Measurements from ENCODE around the gene UGP2. TPM values are rescaled to one million over a fixed set of nuclear protein-coding genes. Genes with fewer than 3 reads are reported as not detected.
"Not testable (repeated sequence)": the region's sequence is repeated elsewhere in the genome, so short reads cannot be mapped to it uniquely, and the experiment has no call there.

UGP2 gene
- polyA plus RNA-seq, 4 donors = 73.8 to 156 (median 112) TPM

DNA sequence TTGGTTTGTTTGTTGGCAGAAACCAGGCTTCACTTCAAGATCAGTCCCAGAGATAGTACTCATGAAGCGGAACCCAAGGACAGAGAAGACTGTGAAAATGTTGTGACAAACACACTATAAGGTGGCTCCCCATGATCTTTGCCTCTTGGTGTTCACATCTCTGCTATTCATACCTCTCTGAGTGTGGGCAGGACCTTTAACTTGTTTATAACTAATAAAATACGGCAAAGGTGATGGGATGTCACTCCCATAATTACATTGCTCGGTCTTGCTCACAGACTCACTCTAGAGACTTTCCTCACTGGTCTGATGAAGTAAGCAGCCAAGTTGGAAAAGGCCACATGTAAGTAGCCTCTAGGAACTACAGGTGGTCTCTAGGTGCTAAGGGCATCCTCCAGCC is 30.6 kb upstream of the UGP2 start:
- Histone ChIP-seq H3K36me3 (ENCODE audit: control insufficient read depth in 3 of 3, insufficient read depth in 2 of 3, low read depth in 1 of 3, low read length in 3 of 3) (no peaks in the 10 kb centered on the region), H3K9me3 (ENCODE audit: control insufficient read depth in 2 of 2, insufficient read depth in 1 of 2, low read depth in 1 of 2, low read length in 1 of 2) (peaks cover 0 to 6% of the 10 kb centered on the region in 2 donors), H3K27ac (ENCODE audit: low read depth in 1 of 3, low read length in 2 of 3) (no peak overlapping the region), H3K4me1 (ENCODE audit: control insufficient read depth in 3 of 3, insufficient read depth in 2 of 3, low read depth in 1 of 3, low read length in 2 of 3) (no peaks in the 10 kb centered on the region), H3K27me3 (ENCODE audit: control insufficient read depth in 3 of 3, insufficient read depth in 3 of 3, low read length in 3 of 3) (no peaks in the 10 kb centered on the region), H3K4me3 (ENCODE audit: low read depth in 1 of 3, low read length in 3 of 3) (no peak overlapping the region)
- 83 to 85% (median 84%) methylated on average over 3 of the region's 3 CpGs for WGBS, 3 donors
- FAIRE-seq = no peak
- no peak for DNase-seq

DNA sequence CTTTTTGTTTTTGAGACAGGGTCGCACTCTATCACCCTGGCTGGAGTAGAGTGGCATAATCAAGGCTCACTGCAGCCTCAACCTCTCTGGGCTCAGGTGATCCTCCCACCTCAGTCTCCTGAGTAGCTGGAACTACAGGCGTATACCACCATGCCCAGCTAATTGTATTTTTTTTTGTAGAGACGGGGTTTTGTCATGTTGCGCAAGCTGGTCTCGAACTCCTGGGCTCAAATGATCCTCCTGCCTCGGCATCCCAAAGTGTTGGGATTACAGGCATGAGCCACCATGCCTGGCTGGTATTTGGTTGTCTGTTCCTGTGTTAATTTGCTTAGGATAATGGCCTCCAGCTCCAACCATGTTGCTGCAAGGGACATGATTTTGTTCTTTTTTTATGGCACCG is 29.8 kb upstream of the UGP2 start:
- not testable (repeated sequence) for FAIRE-seq; DNase-seq; H3K4me3 ChIP-seq (ENCODE audit: low read depth in 1 of 3, low read length in 3 of 3); H3K9me3 ChIP-seq (ENCODE audit: control insufficient read depth in 2 of 2, insufficient read depth in 1 of 2, low read depth in 1 of 2, low read length in 1 of 2); H3K36me3 ChIP-seq (ENCODE audit: control insufficient read depth in 3 of 3, insufficient read depth in 2 of 3, low read depth in 1 of 3, low read length in 3 of 3); H3K27me3 ChIP-seq (ENCODE audit: control insufficient read depth in 3 of 3, insufficient read depth in 3 of 3, low read length in 3 of 3); H3K4me1 ChIP-seq (ENCODE audit: control insufficient read depth in 3 of 3, insufficient read depth in 2 of 3, low read depth in 1 of 3, low read length in 2 of 3); H3K27ac ChIP-seq (ENCODE audit: low read depth in 1 of 3, low read length in 2 of 3)
- 95% methylated on average over 7 of the region's 7 CpGs for WGBS, 3 donors

GRCh38 chr2:63814114-63814513 is 27.6 kb upstream of the UGP2 start:
- no peak overlapping the region for H3K4me3 ChIP-seq (ENCODE audit: low read depth in 1 of 3, low read length in 3 of 3)
- FAIRE-seq = no peak
- H3K36me3 ChIP-seq (ENCODE audit: control insufficient read depth in 3 of 3, insufficient read depth in 2 of 3, low read depth in 1 of 3, low read length in 3 of 3) = no peaks in the 10 kb centered on the region
- no peaks in the 10 kb centered on the region for H3K27me3 ChIP-seq (ENCODE audit: control insufficient read depth in 3 of 3, insufficient read depth in 3 of 3, low read length in 3 of 3)
- no peak overlapping the region for H3K27ac ChIP-seq (ENCODE audit: low read depth in 1 of 3, low read length in 2 of 3)
- no peaks in the 10 kb centered on the region for H3K4me1 ChIP-seq (ENCODE audit: control insufficient read depth in 3 of 3, insufficient read depth in 2 of 3, low read depth in 1 of 3, low read length in 2 of 3)
- no peak for DNase-seq
- no peaks in the 10 kb centered on the region for H3K9me3 ChIP-seq (ENCODE audit: control insufficient read depth in 2 of 2, insufficient read depth in 1 of 2, low read depth in 1 of 2, low read length in 1 of 2)
- 68 to 72% (median 69%) methylated on average over 1 of the region's 1 CpG for WGBS, 3 donors

DNA sequence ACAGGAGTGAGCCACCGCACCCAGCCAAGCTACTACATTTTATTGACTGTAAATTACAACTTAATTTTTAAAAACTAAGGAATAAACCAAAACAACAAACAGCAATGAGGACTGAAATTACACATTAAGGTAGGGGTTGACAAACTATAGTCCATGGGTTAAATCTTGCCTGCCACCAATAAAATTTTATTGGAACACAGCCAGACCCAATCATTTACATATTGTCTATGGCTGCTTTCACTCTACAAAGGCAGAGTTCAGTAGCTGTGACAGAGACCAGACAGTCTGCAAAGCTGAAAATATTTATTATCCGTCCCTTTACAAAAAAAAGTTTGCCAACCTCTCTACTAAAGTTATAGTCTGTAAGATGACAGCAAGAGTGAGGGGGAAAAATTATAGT is 24.3 kb upstream of the UGP2 start:
- Histone ChIP-seq H3K4me3 (ENCODE audit: low read depth in 1 of 3, low read length in 3 of 3) (no peak overlapping the region), H3K27ac (ENCODE audit: low read depth in 1 of 3, low read length in 2 of 3) (no peak overlapping the region)

GRCh38 chr2:63818271-63818670 is 23.4 kb upstream of the UGP2 start:
- 83 to 97% (median 91%) methylated on average over 2 of the region's 2 CpGs for WGBS, 3 donors
- H3K9me3 ChIP-seq (ENCODE audit: control insufficient read depth in 2 of 2, insufficient read depth in 1 of 2, low read depth in 1 of 2, low read length in 1 of 2) = no peaks in the 10 kb centered on the region

More for the DNA sequence above, 24.3 kb upstream of the UGP2 start:
- FAIRE-seq = no peak
- Histone ChIP-seq H3K4me1 (ENCODE audit: control insufficient read depth in 3 of 3, insufficient read depth in 2 of 3, low read depth in 1 of 3, low read length in 2 of 3) (peaks cover 0 to 7% (median 0%) of the 10 kb centered on the region in 3 donors), H3K27me3 (ENCODE audit: control insufficient read depth in 3 of 3, insufficient read depth in 3 of 3, low read length in 3 of 3) (no peaks in the 10 kb centered on the region), H3K9me3 (ENCODE audit: control insufficient read depth in 2 of 2, insufficient read depth in 1 of 2, low read depth in 1 of 2, low read length in 1 of 2) (no peaks in the 10 kb centered on the region), H3K36me3 (ENCODE audit: control insufficient read depth in 3 of 3, insufficient read depth in 2 of 3, low read depth in 1 of 3, low read length in 3 of 3) (no peaks in the 10 kb centered on the region)
- DNase-seq = peak; percentile 2 to 7
- WGBS, 3 donors = 48 to 66% (median 54%) methylated on average over 2 of the region's 2 CpGs

DNA sequence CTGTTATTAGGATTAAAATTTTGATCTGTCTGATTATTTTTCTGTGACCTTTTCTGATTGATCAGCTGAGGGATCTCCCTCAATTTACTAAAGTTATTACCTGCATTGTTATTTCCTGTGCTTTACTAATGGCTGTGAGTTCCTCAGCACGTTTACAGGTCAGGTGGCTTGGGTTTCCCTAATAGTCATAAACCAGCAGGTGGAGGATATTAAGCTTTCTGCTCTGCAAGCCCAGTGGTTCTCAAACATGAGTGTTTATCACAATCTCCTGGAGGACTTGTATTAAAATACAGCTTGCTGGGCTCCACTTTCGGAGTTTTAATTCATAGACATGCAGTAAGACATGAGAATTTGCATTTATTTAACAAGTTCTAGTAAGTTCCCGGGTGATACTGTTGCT is 22.4 kb upstream of the UGP2 start:
- peak in 1 of 2 donors; percentile 25 for DNase-seq
- 57 to 66% (median 63%) methylated on average over 3 of the region's 3 CpGs for WGBS, 3 donors
- Histone ChIP-seq H3K9me3 (ENCODE audit: control insufficient read depth in 2 of 2, insufficient read depth in 1 of 2, low read depth in 1 of 2, low read length in 1 of 2) (no peaks in the 10 kb centered on the region), H3K4me1 (ENCODE audit: control insufficient read depth in 3 of 3, insufficient read depth in 2 of 3, low read depth in 1 of 3, low read length in 2 of 3) (peaks cover 0 to 7% (median 0%) of the 10 kb centered on the region in 3 donors), H3K36me3 (ENCODE audit: control insufficient read depth in 3 of 3, insufficient read depth in 2 of 3, low read depth in 1 of 3, low read length in 3 of 3) (no peaks in the 10 kb centered on the region), H3K4me3 (ENCODE audit: low read depth in 1 of 3, low read length in 3 of 3) (no peak overlapping the region), H3K27ac (ENCODE audit: low read depth in 1 of 3, low read length in 2 of 3) (no peak overlapping the region), H3K27me3 (ENCODE audit: control insufficient read depth in 3 of 3, insufficient read depth in 3 of 3, low read length in 3 of 3) (no peaks in the 10 kb centered on the region)
- no peak for FAIRE-seq

More at GRCh38 chr2:63818271-63818670, 23.4 kb upstream of the UGP2 start:
- FAIRE-seq (no peak), DNase-seq (no peak)
- no peak overlapping the region for H3K27ac ChIP-seq (ENCODE audit: low read depth in 1 of 3, low read length in 2 of 3)
- H3K27me3 ChIP-seq (ENCODE audit: control insufficient read depth in 3 of 3, insufficient read depth in 3 of 3, low read length in 3 of 3) = no peaks in the 10 kb centered on the region
- H3K4me1 ChIP-seq (ENCODE audit: control insufficient read depth in 3 of 3, insufficient read depth in 2 of 3, low read depth in 1 of 3, low read length in 2 of 3) = peaks cover 0 to 7% (median 0%) of the 10 kb centered on the region in 3 donors
- H3K4me3 ChIP-seq (ENCODE audit: low read depth in 1 of 3, low read length in 3 of 3) = no peak overlapping the region
- no peaks in the 10 kb centered on the region for H3K36me3 ChIP-seq (ENCODE audit: control insufficient read depth in 3 of 3, insufficient read depth in 2 of 3, low read depth in 1 of 3, low read length in 3 of 3)

GRCh38 chr2:63819765-63820717 is 21.7 kb upstream of the UGP2 start:
- Histone ChIP-seq H3K4me3 (ENCODE audit: low read depth in 1 of 3, low read length in 3 of 3) (no peak overlapping the region), H3K36me3 (ENCODE audit: control insufficient read depth in 3 of 3, insufficient read depth in 2 of 3, low read depth in 1 of 3, low read length in 3 of 3) (no peaks in the 10 kb centered on the region), H3K9me3 (ENCODE audit: control insufficient read depth in 2 of 2, insufficient read depth in 1 of 2, low read depth in 1 of 2, low read length in 1 of 2) (no peaks in the 10 kb centered on the region), H3K27ac (ENCODE audit: low read depth in 1 of 3, low read length in 2 of 3) (no peak overlapping the region), H3K4me1 (ENCODE audit: control insufficient read depth in 3 of 3, insufficient read depth in 2 of 3, low read depth in 1 of 3, low read length in 2 of 3) (peaks cover 0 to 7% (median 0%) of the 10 kb centered on the region in 3 donors), H3K27me3 (ENCODE audit: control insufficient read depth in 3 of 3, insufficient read depth in 3 of 3, low read length in 3 of 3) (no peaks in the 10 kb centered on the region)
- FAIRE-seq (no peak), DNase-seq (peak in 1 of 2 donors; percentile 48)
- 55 to 59% (median 59%) methylated on average over 6 of the region's 6 CpGs for WGBS, 3 donors

GRCh38 chr2:63820969-63821368 is 20.7 kb upstream of the UGP2 start:
- Histone ChIP-seq H3K27ac (ENCODE audit: low read depth in 1 of 3, low read length in 2 of 3) (no peak overlapping the region), H3K36me3 (ENCODE audit: control insufficient read depth in 3 of 3, insufficient read depth in 2 of 3, low read depth in 1 of 3, low read length in 3 of 3) (no peaks in the 10 kb centered on the region), H3K27me3 (ENCODE audit: control insufficient read depth in 3 of 3, insufficient read depth in 3 of 3, low read length in 3 of 3) (no peaks in the 10 kb centered on the region), H3K4me3 (ENCODE audit: low read depth in 1 of 3, low read length in 3 of 3) (no peak overlapping the region), H3K4me1 (ENCODE audit: control insufficient read depth in 3 of 3, insufficient read depth in 2 of 3, low read depth in 1 of 3, low read length in 2 of 3) (peaks cover 0 to 7% (median 0%) of the 10 kb centered on the region in 3 donors), H3K9me3 (ENCODE audit: control insufficient read depth in 2 of 2, insufficient read depth in 1 of 2, low read depth in 1 of 2, low read length in 1 of 2) (no peaks in the 10 kb centered on the region)
- no peak for FAIRE-seq
- DNase-seq = no peak
- 90 to 95% (median 94%) methylated on average over 1 of the region's 1 CpG for WGBS, 3 donors
